ENCODE results near the gene ASXL1. TPM values are rescaled to one million over a fixed set of nuclear protein-coding genes. Genes with fewer than 3 reads are reported as not detected.

Gene ASXL1
- total and polyA plus RNA-seq, 2 donors from 2014 or later: 16.2 to 71.1 TPM

DNA sequence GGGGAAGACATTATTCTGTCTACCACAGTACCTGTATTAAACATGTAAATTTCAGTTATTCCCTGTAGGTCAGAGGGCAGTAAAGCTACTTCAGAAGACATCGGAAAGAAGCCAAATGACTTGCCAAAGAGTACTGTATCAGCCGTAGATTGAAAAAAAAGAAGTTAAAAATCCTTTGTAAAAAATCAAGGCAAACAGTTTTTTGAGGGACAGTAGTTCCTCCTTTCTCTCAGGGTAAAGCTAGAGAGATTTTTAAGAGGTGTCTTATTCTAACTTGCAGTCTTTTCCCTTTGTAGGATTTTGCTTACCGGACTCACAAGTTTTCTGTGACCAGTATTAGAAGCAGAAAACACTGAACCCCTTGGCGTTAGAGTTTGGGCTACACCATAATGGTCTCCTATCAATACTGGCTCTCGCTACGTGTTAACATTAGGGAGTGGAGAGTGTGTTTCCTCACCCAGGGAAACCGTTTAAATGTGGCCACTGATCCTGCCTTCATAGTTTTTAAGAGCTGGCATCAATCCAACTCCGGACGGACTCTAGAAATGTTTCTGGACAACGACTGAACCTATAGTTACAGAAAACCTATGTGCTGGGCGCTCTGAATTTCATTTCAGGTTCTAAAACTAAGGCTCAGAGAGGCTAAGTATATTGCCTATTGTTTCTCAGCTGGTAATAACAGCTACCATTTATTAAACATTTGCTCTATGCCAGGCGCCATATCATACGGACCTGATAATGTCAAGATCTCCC lies 1.3 kb upstream of the ASXL1 start:
- FAIRE-seq (no peak), DNase-seq (peak in 2 of 5 donors; percentile 33 to 54)
- H3K4me3 ChIP-seq (ENCODE audit: low read length in 3 of 3): peak overlapping the region; percentile 79 to 95 (median 89)
- H3K9ac ChIP-seq (ENCODE audit: low read length in 3 of 3): peak overlapping the region in 2 of 3 donors; percentile 89 to 93
- H3K27me3 ChIP-seq (ENCODE audit: control insufficient read depth, insufficient read depth, low read length): no peaks in the 10 kb centered on the region
- intact Hi-C loops (cut with DNase I): no loop called here
- peak overlapping the region; percentile 99 for H3K27ac ChIP-seq (ENCODE audit: low read depth in 2 of 2, low read length in 2 of 2)
- TF ChIP-seq, protein P1, sequence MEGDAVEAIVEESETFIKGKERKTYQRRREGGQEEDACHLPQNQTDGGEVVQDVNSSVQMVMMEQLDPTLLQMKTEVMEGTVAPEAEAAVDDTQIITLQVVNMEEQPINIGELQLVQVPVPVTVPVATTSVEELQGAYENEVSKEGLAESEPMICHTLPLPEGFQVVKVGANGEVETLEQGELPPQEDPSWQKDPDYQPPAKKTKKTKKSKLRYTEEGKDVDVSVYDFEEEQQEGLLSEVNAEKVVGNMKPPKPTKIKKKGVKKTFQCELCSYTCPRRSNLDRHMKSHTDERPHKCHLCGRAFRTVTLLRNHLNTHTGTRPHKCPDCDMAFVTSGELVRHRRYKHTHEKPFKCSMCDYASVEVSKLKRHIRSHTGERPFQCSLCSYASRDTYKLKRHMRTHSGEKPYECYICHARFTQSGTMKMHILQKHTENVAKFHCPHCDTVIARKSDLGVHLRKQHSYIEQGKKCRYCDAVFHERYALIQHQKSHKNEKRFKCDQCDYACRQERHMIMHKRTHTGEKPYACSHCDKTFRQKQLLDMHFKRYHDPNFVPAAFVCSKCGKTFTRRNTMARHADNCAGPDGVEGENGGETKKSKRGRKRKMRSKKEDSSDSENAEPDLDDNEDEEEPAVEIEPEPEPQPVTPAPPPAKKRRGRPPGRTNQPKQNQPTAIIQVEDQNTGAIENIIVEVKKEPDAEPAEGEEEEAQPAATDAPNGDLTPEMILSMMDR (IDR thresholded peaks at IDR 0.05; ENCODE audit: borderline replicate concordance, extremely low read depth, insufficient read depth): no peak
- no peaks in the 10 kb centered on the region for H3K36me3 ChIP-seq (ENCODE audit: control insufficient read depth in 2 of 3, insufficient read depth in 3 of 3, low read length in 3 of 3)
- no peaks in the 10 kb centered on the region for H3K9me3 ChIP-seq (ENCODE audit: control insufficient read depth in 2 of 3, insufficient read depth in 1 of 3, low read length in 3 of 3)
- H3K4me1 ChIP-seq (ENCODE audit: control insufficient read depth in 2 of 3, insufficient read depth in 2 of 3, low read depth in 1 of 3, low read length in 3 of 3): peaks cover 0 to 20% (median 11%) of the 10 kb centered on the region in 3 donors

DNA sequence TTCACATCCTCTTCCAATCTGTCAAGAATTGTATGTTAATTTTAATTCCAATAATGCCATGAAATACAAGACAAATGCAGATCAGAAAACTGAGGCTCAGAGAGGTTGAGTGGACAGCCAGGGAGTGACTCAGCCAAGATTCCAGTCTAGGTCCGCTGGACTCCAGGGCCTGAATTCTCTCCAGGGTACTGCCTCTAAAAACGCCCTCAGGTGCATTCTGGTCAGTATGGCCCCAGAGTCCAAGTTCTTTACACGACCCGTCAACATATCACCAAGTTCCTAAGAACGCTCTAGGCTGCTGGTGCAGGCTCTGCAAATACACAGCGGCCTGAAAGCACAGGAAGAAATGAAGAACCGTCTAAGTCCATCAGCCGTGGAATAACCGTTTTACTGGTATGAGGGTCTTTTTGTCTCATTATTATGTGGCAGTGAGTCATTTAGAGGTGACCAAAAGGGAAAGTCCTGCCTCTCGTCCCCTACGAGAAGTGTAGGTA lies 709 bp upstream of the ASXL1 start:
- no peak for DNase-seq
- peak overlapping the region; percentile 79 to 95 (median 89) for H3K4me3 ChIP-seq (ENCODE audit: low read length in 3 of 3)
- H3K27me3 ChIP-seq (ENCODE audit: control insufficient read depth, insufficient read depth, low read length): no peaks in the 10 kb centered on the region
- no peaks in the 10 kb centered on the region for H3K36me3 ChIP-seq (ENCODE audit: control insufficient read depth in 2 of 3, insufficient read depth in 3 of 3, low read length in 3 of 3)
- H3K4me1 ChIP-seq (ENCODE audit: control insufficient read depth in 2 of 3, insufficient read depth in 2 of 3, low read depth in 1 of 3, low read length in 3 of 3): peaks cover 0 to 20% (median 14%) of the 10 kb centered on the region in 3 donors
- TF ChIP-seq, protein P1 (IDR thresholded peaks at IDR 0.05; ENCODE audit: borderline replicate concordance, extremely low read depth, insufficient read depth): no peak
- H3K27ac ChIP-seq (ENCODE audit: low read depth in 2 of 2, low read length in 2 of 2): peak overlapping the region; percentile 99
- no peak for FAIRE-seq
- H3K9me3 ChIP-seq (ENCODE audit: control insufficient read depth in 2 of 3, insufficient read depth in 1 of 3, low read length in 3 of 3): no peaks in the 10 kb centered on the region
- H3K9ac ChIP-seq (ENCODE audit: low read length in 3 of 3): peak overlapping the region; percentile 5 to 93 (median 89)
- intact Hi-C loops (cut with DNase I): no loop called here

DNA sequence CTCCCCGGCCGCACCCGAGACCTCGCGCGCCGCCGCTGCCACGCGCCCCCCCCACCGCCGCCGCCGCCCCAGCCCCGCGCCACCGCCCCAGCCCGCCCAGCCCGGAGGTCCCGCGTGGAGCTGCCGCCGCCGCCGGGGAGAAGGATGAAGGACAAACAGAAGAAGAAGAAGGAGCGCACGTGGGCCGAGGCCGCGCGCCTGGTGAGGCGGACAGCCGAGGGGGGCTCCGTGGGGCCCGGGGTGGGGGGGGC lies 426 bp downstream of the ASXL1 start:
- intact Hi-C loops (cut with DNase I): no loop called here
- Histone ChIP-seq H3K4me3 (ENCODE audit: low read length in 3 of 3) (peak overlapping the region in 1 of 3 donors; percentile 86), H3K9me3 (ENCODE audit: control insufficient read depth in 2 of 3, insufficient read depth in 1 of 3, low read length in 3 of 3) (no peaks in the 10 kb centered on the region), H3K9ac (ENCODE audit: low read length in 3 of 3) (no peak overlapping the region), H3K4me1 (ENCODE audit: control insufficient read depth in 2 of 3, insufficient read depth in 2 of 3, low read depth in 1 of 3, low read length in 3 of 3) (peaks cover 0 to 20% (median 16%) of the 10 kb centered on the region in 3 donors), H3K27me3 (ENCODE audit: control insufficient read depth, insufficient read depth, low read length) (no peaks in the 10 kb centered on the region), H3K27ac (ENCODE audit: low read depth in 2 of 2, low read length in 2 of 2) (peak overlapping the region; percentile 82 to 99), H3K36me3 (ENCODE audit: control insufficient read depth in 2 of 3, insufficient read depth in 3 of 3, low read length in 3 of 3) (no peaks in the 10 kb centered on the region)
- FAIRE-seq (no peak), DNase-seq (no peak)
- TF ChIP-seq, protein P1 (IDR thresholded peaks at IDR 0.05; ENCODE audit: borderline replicate concordance, extremely low read depth, insufficient read depth): no peak
